H9 (cell line): ENCODE measurements around the gene AHNAK2. TPM values are rescaled to one million over a fixed set of nuclear protein-coding genes. Genes with fewer than 3 reads are reported as not detected.

Experiments used
- DNase-seq: peaks from one replicate; pipeline ENCODE4 v3.0.0-alpha.2; 2017
- H2AFZ ChIP-seq: one replicate; pipeline ENCODE4 v1.6.1; 2013; ENCODE audit warnings: mild to moderate bottlenecking, low read length, control low read depth, moderate library complexity
- H2AK5ac ChIP-seq: 2 replicates; pipeline ENCODE4 v1.6.1; 2013; ENCODE audit warnings: low read length, control low read depth, mixed read lengths; ENCODE audit not compliant: insufficient read length
- H2BK120ac ChIP-seq: one replicate; pipeline ENCODE4 v1.6.1; 2013; ENCODE audit warnings: low read depth, mild to moderate bottlenecking, low read length, control low read depth, inconsistent platforms; ENCODE audit not compliant: poor library complexity, severe bottlenecking
- H2BK12ac ChIP-seq: 2 replicates; pipeline ENCODE4 v1.6.1; 2013; ENCODE audit warnings: low read length, control low read depth, mixed read lengths, low read depth; ENCODE audit not compliant: insufficient read length
- H2BK15ac ChIP-seq: 2 replicates; pipeline ENCODE4 v1.6.1; 2013; ENCODE audit warnings: low read depth, low read length, control low read depth
- H2BK20ac ChIP-seq: one replicate; pipeline ENCODE4 v1.6.1; 2013; ENCODE audit warnings: low read depth, mild to moderate bottlenecking, low read length, control low read depth, inconsistent platforms; ENCODE audit not compliant: poor library complexity, severe bottlenecking
- H2BK5ac ChIP-seq: 2 replicates; pipeline ENCODE4 v1.6.1; 2013; ENCODE audit warnings: low read length, control low read depth, mixed read lengths; ENCODE audit not compliant: insufficient read length
- H3K14ac ChIP-seq: 2 replicates; pipeline ENCODE4 v1.6.1; 2013; ENCODE audit warnings: low read length, control low read depth; ENCODE audit not compliant: insufficient read depth
- H3K18ac ChIP-seq: 2 replicates; pipeline ENCODE4 v1.6.1; 2013; ENCODE audit warnings: low read depth, mild to moderate bottlenecking, mixed read lengths, low read length, control low read depth; ENCODE audit not compliant: insufficient read length
- H3K23ac ChIP-seq: 2 replicates; pipeline ENCODE4 v1.6.1; 2013; ENCODE audit warnings: low read length, control low read depth, mixed read lengths, low read depth; ENCODE audit not compliant: insufficient read length
- H3K23me2 ChIP-seq: 2 replicates; pipeline ENCODE4 v1.6.1; 2013; ENCODE audit warnings: low read depth, mild to moderate bottlenecking, mixed read lengths, low read length, control low read depth; ENCODE audit not compliant: insufficient read length, poor library complexity, severe bottlenecking
- H3K27ac ChIP-seq: 2 replicates; pipeline ENCODE4 v1.5.1; 2013; ENCODE audit warnings: low read length, control low read depth, mixed read lengths, low read depth; ENCODE audit not compliant: insufficient read length
- H3K27me3 ChIP-seq: 2 replicates; pipeline ENCODE4 v1.6.1; 2013; ENCODE audit warnings: low read length, control low read depth, inconsistent platforms; ENCODE audit not compliant: insufficient read depth
- H3K4ac ChIP-seq: 2 replicates; pipeline ENCODE4 v1.6.1; 2013; ENCODE audit warnings: low read depth, mild to moderate bottlenecking, control low read depth, inconsistent platforms, low read length, moderate library complexity
- H3K4me1 ChIP-seq: 2 replicates; pipeline ENCODE4 v1.6.1; 2013; ENCODE audit warnings: low read length, control low read depth, inconsistent platforms; ENCODE audit not compliant: insufficient read depth
- H3K4me2 ChIP-seq: 2 replicates; pipeline ENCODE4 v1.6.1; 2013; ENCODE audit warnings: low read length, control low read depth, mixed read lengths; ENCODE audit not compliant: insufficient read length, insufficient read depth
- H3K56ac ChIP-seq: 2 replicates; pipeline ENCODE4 v1.6.1; 2013; ENCODE audit warnings: low read depth, mild to moderate bottlenecking, mixed read lengths, low read length, control low read depth; ENCODE audit not compliant: insufficient read length
- H3K79me1 ChIP-seq: 2 replicates; pipeline ENCODE4 v1.6.1; 2013; ENCODE audit warnings: low read depth, mild to moderate bottlenecking, moderate library complexity, low read length, control low read depth, inconsistent platforms; ENCODE audit not compliant: insufficient read depth, poor library complexity, severe bottlenecking
- H3K79me2 ChIP-seq: 2 replicates; pipeline ENCODE4 v1.6.1; 2013; ENCODE audit warnings: low read length, control low read depth, inconsistent platforms; ENCODE audit not compliant: insufficient read depth
- H3K9ac ChIP-seq: 2 replicates; pipeline ENCODE4 v1.6.1; 2013; ENCODE audit warnings: low read length, control low read depth, mixed read lengths; ENCODE audit not compliant: insufficient read length; ENCODE audit errors: extremely low read depth
- H3K9me3 ChIP-seq: one replicate; pipeline ENCODE4 v1.6.1; 2013; ENCODE audit warnings: low read depth, low read length, inconsistent platforms; ENCODE audit not compliant: control insufficient read depth
- H3T11ph ChIP-seq: one replicate; pipeline ENCODE4 v1.6.1; 2013; ENCODE audit warnings: mild to moderate bottlenecking, low read length, control low read depth, inconsistent platforms
- H4K20me1 ChIP-seq: one replicate; pipeline ENCODE4 v1.6.1; 2013; ENCODE audit not compliant: control insufficient read depth, insufficient read length, insufficient read depth
- H4K5ac ChIP-seq: 2 replicates; pipeline ENCODE4 v1.6.1; 2013; ENCODE audit warnings: low read depth, mild to moderate bottlenecking, mixed read lengths, low read length, control low read depth; ENCODE audit not compliant: insufficient read length
- H4K8ac ChIP-seq: replicated peaks from 2 replicates; pipeline ENCODE4 v1.6.1; 2013; ENCODE audit warnings: low read length, control low read depth, mixed read lengths, low read depth; ENCODE audit not compliant: insufficient read length
- H4K91ac ChIP-seq: 2 replicates; pipeline ENCODE4 v1.6.1; 2013; ENCODE audit warnings: low read depth, mild to moderate bottlenecking, moderate library complexity, mixed read lengths, low read length, control low read depth; ENCODE audit not compliant: insufficient read length
- H3K27ac Mint-ChIP-seq, 3 experiments: 2 replicates in 2 of 3; 3 replicates in 1 of 3; pipeline ENCODE4 v1.8.0; 2020 to 2021; ENCODE audit warnings: mixed read lengths in 3 of 3, mild to moderate bottlenecking in 1 of 3, moderate library complexity in 1 of 3
- H3K27me3 Mint-ChIP-seq: 2 replicates; pipeline ENCODE4 v1.8.0; 2021; ENCODE audit warnings: low read depth, mild to moderate bottlenecking, moderate library complexity, mixed read lengths
- H3K36me3 Mint-ChIP-seq, 3 experiments: 2 replicates in 2 of 3; 3 replicates in 1 of 3; pipeline ENCODE4 v1.8.0; 2020 to 2021; ENCODE audit warnings: low read depth in 3 of 3, mixed read lengths in 3 of 3; ENCODE audit not compliant: insufficient read depth in 1 of 3
- H3K4me1 Mint-ChIP-seq, 2 experiments: 2 replicates each; pipeline ENCODE4 v1.8.0; 2020; ENCODE audit warnings: mixed read lengths in 2 of 2
- H3K4me3 Mint-ChIP-seq, 2 experiments: 2 replicates in 1 of 2; 3 replicates in 1 of 2; pipeline ENCODE4 v1.8.0; 2020 to 2021; ENCODE audit warnings: mild to moderate bottlenecking in 2 of 2, mixed read lengths in 2 of 2, moderate library complexity in 1 of 2
- H3K9me3 Mint-ChIP-seq, 2 experiments: 2 replicates in 1 of 2; 3 replicates in 1 of 2; pipeline ENCODE4 v1.8.0; 2020; ENCODE audit warnings: mild to moderate bottlenecking in 2 of 2, mixed read lengths in 2 of 2, moderate library complexity in 1 of 2
- CTCF ChIP-seq: fragments of 200-600 bp; sonication (generic); conservative IDR thresholded peaks from 3 replicates; pipeline ENCODE4 v1.8.0; 2021; ENCODE audit warnings: antibody characterized with exemption, mild to moderate bottlenecking
- WGBS: extraction: QIAGEN DNeasy Blood & Tissue Kit; methylation state at CpG from one replicate; pipeline ENCODE4 v1.1.7; 2013; ENCODE audit warnings: missing lambda C conversion rate, low lambda C conversion rate, mixed read lengths; ENCODE audit not compliant: insufficient read length; ENCODE audit errors: extremely low coverage; 5-methylcytosine and 5-hydroxymethylcytosine counted together
- total RNA-seq: library from RNA; stranded (reverse); gene quantifications from 2 replicates; pipeline ENCODE4 v1.2.1, GENCODE V29; 2021

Gene AHNAK2
- total RNA-seq, 1 experiment from 2014 or later: 2.8 TPM

GRCh38 chr14:104976198-104977007, 1.8 kb downstream of the AHNAK2 start:
- no peak overlapping the region for H2BK15ac ChIP-seq
- no peak overlapping the region for H2AFZ ChIP-seq
- H3K27me3 ChIP-seq: peaks cover 14% of the 10 kb centered on the region; the same call in 1 of the 2 replicates
- peak overlapping the region in 1 of 2 experiments; percentile 59; a peak in 2 of 5 replicates for H3K4me3 Mint-ChIP-seq
- no CpG with 5 or more reads among the region's 21 CpGs for WGBS
- H3K9me3 ChIP-seq: no peaks in the 10 kb centered on the region
- no peak overlapping the region for H2BK12ac ChIP-seq
- H3K4me1 ChIP-seq: no peaks in the 10 kb centered on the region
- no peak overlapping the region for H3K27ac Mint-ChIP-seq
- no peak overlapping the region for H3K4ac ChIP-seq
- no peaks in the 10 kb centered on the region for H3K79me2 ChIP-seq
- no peak overlapping the region for H3K9ac ChIP-seq
- peak; percentile 91 for TF ChIP-seq CTCF
- no peak overlapping the region for H3T11ph ChIP-seq
- H3K18ac ChIP-seq: no peak overlapping the region
- no peaks in the 10 kb centered on the region for H3K23me2 ChIP-seq
- H4K91ac ChIP-seq: no peak overlapping the region
- H3K27me3 Mint-ChIP-seq: peaks cover 53% of the 10 kb centered on the region
- H3K9me3 Mint-ChIP-seq: no peaks in the 10 kb centered on the region; a peak in 1 of 5 replicates
- H3K79me1 ChIP-seq: no peaks in the 10 kb centered on the region
- H3K4me2 ChIP-seq: no peak overlapping the region
- H4K8ac ChIP-seq: no peak overlapping the region
- H4K20me1 ChIP-seq: peaks cover 7% of the 10 kb centered on the region
- no peaks in the 10 kb centered on the region for H3K36me3 Mint-ChIP-seq
- H2AK5ac ChIP-seq: no peak overlapping the region
- no peak overlapping the region for H2BK20ac ChIP-seq
- DNase-seq: peak; percentile 70
- no peak overlapping the region for H2BK120ac ChIP-seq
- no peak overlapping the region for H3K56ac ChIP-seq
- no peak overlapping the region for H3K23ac ChIP-seq
- no peak overlapping the region for H2BK5ac ChIP-seq
- no peak overlapping the region for H3K14ac ChIP-seq
- peaks cover 11 to 24% of the 10 kb centered on the region in 2 experiments for H3K4me1 Mint-ChIP-seq
- no peak overlapping the region for H3K27ac ChIP-seq
- no peak overlapping the region for H4K5ac ChIP-seq
